Epithelial cell of proximal tubule (primary cell): ENCODE measurements around the gene RBM47. TPM values are rescaled to one million over a fixed set of nuclear protein-coding genes. Genes with fewer than 3 reads are reported as not detected.
"Not testable (repeated sequence)": the region's sequence is repeated elsewhere in the genome, so short reads cannot be mapped to it uniquely, and the experiment has no call there.

Experiments used
- DNase-seq: peaks from one replicate; pipeline ENCODE4 v3.0.0-alpha.2; 2011; ENCODE audit warnings: low read depth
- H3K4me3 ChIP-seq: 2 replicates; pipeline ENCODE4 v1.5.1; 2011; ENCODE audit warnings: low read depth, mild to moderate bottlenecking, low read length
- CTCF ChIP-seq: conservative IDR thresholded peaks from 2 replicates; pipeline ENCODE4 v1.5.1; 2012; ENCODE audit warnings: low read depth, mild to moderate bottlenecking, low read length
- total RNA-seq: library from RNA; depleted of rRNA; stranded (reverse); fragments of >200 nt; gene quantifications from 2 replicates; pipeline ENCODE4 v1.2.3, GENCODE V29; 2015

RBM47 gene
- total RNA-seq, 1 donor from 2014 or later: 42.9 TPM

- no peak for TF ChIP-seq CTCF
- no peak for DNase-seq
Measured at GRCh38 chr4:40458683-40459082, 171.0 kb downstream of the RBM47 start.

GRCh38 chr4:40458109-40458508, 171.6 kb downstream of the RBM47 start:
- no peak for TF ChIP-seq CTCF
- no peak for DNase-seq
- H3K4me3 ChIP-seq: no peak overlapping the region

More at GRCh38 chr4:40458683-40459082, 171.0 kb downstream of the RBM47 start:
- H3K4me3 ChIP-seq: no peak overlapping the region

GRCh38 chr4:40455340-40455902, 174.2 kb downstream of the RBM47 start:
- DNase-seq: no peak
- H3K4me3 ChIP-seq: no peak overlapping the region
- no peak for TF ChIP-seq CTCF

- no peak for TF ChIP-seq CTCF
- no peak overlapping the region for H3K4me3 ChIP-seq
- DNase-seq: no peak
Measured at GRCh38 chr4:40454816-40455215, 174.8 kb downstream of the RBM47 start.

GRCh38 chr4:40453912-40454311, 175.8 kb downstream of the RBM47 start:
- TF ChIP-seq CTCF: no peak
- no peak overlapping the region for H3K4me3 ChIP-seq
- DNase-seq: no peak

GRCh38 chr4:40448875-40449274, 180.8 kb downstream of the RBM47 start:
- DNase-seq: no peak
- no peak for TF ChIP-seq CTCF
- H3K4me3 ChIP-seq: no peak overlapping the region

- H3K4me3 ChIP-seq: no peak overlapping the region
- DNase-seq: no peak
- no peak for TF ChIP-seq CTCF
Measured at GRCh38 chr4:40446839-40447238, 182.8 kb downstream of the RBM47 start.

- not testable (repeated sequence) for DNase-seq, H3K4me3 ChIP-seq
Measured at GRCh38 chr4:40446261-40446750, 183.4 kb downstream of the RBM47 start.
